HL-60/S4 (cell line): ENCODE measurements around the gene PPM1G.

Source experiments
- in situ Hi-C: fragments of 300-500 bp; cut with MboI; formaldehyde crosslinking; loops from 2 replicates; pipeline ENCODE4 v1.14.3; 2022; ENCODE audit warnings: low sequenced_read_pairs

PPM1G gene

GRCh38 chr2:27336173-27336572 is 73.2 kb downstream of the PPM1G start:
- in situ Hi-C loops = no loop called here

- in situ Hi-C loops = no loop called here
Observed at GRCh38 chr2:27335311-27335710, 74.1 kb downstream of the PPM1G start.
